Activated effector memory CD4-positive, alpha-beta T cell treated with anti-CD3 and anti-CD28 coated beads, Interleukin-2, amount 50 U/mL, for 16 hours (primary cell): ENCODE measurements around the gene TMEM89.

Experiments
- DNase-seq: peaks from one replicate; pipeline ENCODE4 v3.0.0-alpha.2; 2020

The TMEM89 gene

GRCh38 chr3:48585411-48585810, 36.2 kb downstream of the TMEM89 start:
- DNase-seq = no peak

DNA sequence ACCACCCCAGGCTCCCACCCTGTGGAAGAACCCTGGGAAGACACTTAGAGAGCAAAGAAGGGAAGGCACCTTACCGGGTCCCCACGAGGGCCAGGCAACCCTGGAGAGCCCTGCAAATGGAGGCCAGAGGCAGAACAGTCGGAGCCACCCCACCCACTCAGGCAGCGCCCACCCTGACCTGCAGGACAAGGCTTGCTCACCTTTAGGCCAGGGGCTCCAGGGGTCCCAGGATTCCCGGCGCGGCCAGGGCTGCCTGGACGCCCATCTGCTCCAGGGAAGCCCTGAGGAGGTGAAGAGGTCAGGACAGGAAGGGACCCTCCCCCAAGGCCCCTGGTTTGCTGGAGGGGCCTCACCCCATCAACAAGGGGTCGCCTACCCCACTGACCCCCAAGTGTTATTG, 36.7 kb downstream of the TMEM89 start:
- no peak for DNase-seq

DNA sequence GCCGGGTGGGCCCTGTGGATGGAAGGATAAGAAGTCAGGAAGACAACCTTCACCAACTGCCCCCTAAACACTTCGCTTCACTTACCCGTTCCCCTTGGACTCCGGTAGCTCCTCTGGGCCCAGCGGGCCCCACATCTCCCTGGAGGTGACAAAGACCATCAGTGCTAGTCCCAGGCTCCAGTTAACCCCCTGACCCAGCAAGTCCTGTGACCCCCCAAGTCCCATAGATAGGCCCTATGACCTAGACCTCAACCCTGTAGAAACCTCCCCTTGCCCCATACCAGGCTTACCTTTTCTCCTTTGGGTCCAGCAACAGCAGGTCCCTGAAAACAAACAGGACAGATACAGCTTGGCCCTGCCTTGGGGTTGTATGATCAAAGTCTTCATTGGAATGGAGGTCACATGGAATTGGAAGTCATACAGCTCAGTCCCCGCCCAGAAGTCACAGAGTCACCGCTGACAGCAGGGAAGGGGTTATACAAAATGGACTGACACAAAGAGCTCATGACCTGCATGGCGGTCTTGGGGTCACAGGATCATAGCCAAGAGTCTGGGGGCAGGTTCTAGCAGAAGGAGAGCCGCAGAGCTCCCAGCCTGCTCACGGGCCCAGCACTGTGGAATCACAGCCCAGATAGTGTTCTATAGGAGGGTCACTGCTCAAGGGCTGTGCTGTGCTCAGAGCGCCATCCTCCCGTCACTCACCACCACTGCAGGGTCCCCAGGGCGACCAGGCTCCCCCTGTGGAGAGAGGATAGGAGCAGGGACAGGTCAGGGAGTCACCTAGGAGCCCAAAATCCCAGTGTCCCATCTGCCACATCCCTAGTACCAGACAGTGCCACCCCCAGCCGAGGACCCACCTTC, 39.7 kb downstream of the TMEM89 start:
- no peak for DNase-seq

DNA sequence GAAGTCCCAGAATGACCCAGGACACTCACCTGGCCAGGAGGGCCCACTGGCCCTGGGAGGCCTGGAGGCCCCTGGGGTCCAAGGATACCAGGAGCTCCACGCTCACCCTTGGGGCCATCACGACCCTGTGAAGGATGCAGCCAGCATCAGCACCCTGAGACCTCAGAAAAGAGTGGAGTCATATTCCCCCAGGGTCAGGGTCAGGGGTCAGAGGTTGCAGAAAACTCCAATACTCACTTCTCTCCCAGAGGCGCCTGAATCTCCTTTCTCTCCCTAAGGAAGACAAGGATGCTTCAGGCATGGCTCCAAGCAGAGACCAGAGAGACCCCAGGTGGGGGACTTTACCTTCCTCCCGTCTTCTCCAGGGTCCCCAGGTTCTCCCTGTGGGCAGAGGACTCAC, 44.9 kb downstream of the TMEM89 start:
- no peak for DNase-seq

- no peak for DNase-seq
Measured at GRCh38 chr3:48575366-48575765, 46.2 kb downstream of the TMEM89 start.

DNA sequence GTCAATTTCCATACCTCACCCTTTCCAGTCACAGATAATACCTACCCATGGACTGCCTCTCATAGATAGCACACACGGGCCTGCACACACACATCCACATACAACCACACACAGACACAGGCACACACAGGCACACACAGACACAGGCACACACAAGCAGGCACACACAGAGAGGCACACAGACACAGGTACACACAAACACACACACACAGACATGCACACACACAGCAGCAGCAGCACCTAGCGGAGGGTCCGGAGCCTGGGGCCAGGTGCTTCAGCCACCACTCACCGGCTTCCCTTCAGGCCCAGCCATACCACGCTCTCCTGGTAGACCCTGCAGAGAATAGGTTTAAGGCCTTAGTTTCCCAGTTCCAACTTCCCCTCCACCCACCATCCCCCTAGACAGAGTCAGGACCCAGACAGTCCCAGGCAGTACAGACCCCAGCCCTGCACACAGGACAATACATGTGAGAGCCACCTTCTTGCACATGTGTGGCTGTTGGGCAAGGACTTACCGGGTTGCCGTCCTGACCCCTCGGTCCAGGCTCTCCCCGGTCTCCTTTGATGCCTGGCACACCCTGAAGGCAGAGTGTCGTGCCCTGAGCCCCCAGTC, 47.5 kb downstream of the TMEM89 start:
- no peak for DNase-seq

DNA sequence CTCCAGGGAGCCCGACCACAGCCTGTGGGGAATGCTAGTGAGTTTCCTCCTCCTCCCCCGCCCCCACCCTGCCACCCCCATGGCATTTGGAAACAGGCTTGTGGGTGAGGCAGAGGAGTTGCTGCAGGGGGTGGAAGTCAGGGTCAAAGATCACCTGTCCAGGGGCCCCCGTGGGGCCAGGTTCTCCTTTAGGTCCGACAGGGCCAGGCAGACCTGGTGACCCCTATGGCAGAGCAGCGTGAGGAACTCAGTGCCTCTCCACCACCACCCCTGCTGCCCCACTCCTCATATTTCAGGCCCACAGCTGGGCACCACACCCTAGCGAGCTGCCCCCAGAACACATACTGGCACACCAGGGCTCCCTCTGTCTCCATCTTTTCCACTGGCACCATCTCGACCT, 49.1 kb downstream of the TMEM89 start:
- DNase-seq = no peak

DNA sequence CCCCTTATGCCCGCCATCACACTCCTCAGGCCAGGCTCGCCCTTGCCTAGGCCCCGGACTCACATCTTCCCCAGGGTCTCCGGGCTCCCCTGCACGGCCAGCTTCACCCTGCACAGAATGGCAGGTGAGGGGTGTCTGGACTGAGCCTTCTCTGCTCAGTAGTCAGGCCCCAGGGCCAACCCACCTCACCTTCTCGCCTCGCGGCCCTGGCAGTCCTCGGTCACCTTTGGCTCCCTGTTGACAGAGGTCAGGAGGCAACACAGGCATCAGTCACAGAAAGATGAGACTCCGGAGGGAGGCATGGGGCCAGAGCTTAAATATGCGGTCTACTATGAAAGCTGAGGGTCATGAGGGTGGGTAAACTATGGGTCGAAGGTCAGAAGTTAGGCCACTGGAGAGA, 49.6 kb downstream of the TMEM89 start:
- no peak for DNase-seq
